HCT116 (cell line): ENCODE results near the gene CTDSP1. TPM values are rescaled to one million over a fixed set of nuclear protein-coding genes. Genes with fewer than 3 reads are reported as not detected.

Experiments used
- ATAC-seq: fragments of 200-7000 bp; cut with Tn5 transposase; 2 replicates; pipeline ENCODE4 v1.9.1; 2020; ENCODE audit warnings: mild to moderate bottlenecking, moderate library complexity
- BruUV-seq: library from RNA; stranded (reverse); fragments of 400-500 nt; replicated peaks from 2 replicates; lab custom pipeline; 2021; lab: Mats Ljungman, UMichigan
- CTCF ChIA-PET: fragments of 300-600 bp; sonication (Branson Sonifier 250); formaldehyde crosslinking; loops from one replicate; lab custom pipeline; 2021; ENCODE audit warnings: antibody characterized with exemption; lab: Charles Lee
- POLR2A ChIA-PET: fragments of 300-600, 350-600 bp; sonication (Branson Sonifier 250); formaldehyde crosslinking; loops from one replicate; lab custom pipeline; 2021; ENCODE audit warnings: antibody characterized with exemption; lab: Charles Lee
- RAD21 ChIA-PET, 2 experiments: fragments of 300-600 bp; sonication (Branson Sonifier 250); formaldehyde crosslinking; loops; one replicate each; lab custom pipeline; 2023; ENCODE audit warnings: low total read pairs in 2 of 2; ENCODE audit not compliant: uncharacterized antibody in 2 of 2, unreplicated experiment in 2 of 2, low non-redundant PET in 1 of 2; lab: Charles Lee
- DNase-seq: peaks from one replicate; pipeline ENCODE4 v3.0.0-alpha.2; 2010; ENCODE audit warnings: low read depth, low spot score
- H2AFZ ChIP-seq: fragments of 200-600 bp; shearing (Covaris generic), sonication (generic); 2 replicates; pipeline ENCODE4 v1.6.1; 2017; ENCODE audit warnings: low read depth, mixed run types, mixed read lengths, antibody characterized with exemption, low read length; ENCODE audit not compliant: poor library complexity, severe bottlenecking
- H3K27ac ChIP-seq: 2 replicates; pipeline ENCODE4 v1.5.1; 2012; ENCODE audit warnings: low read depth, low read length
- H3K27me3 ChIP-seq: fragments of 200-600 bp; sonication (generic); 2 replicates; pipeline ENCODE4 v1.6.1; 2016; ENCODE audit warnings: mixed run types, low read length, mixed read lengths; ENCODE audit not compliant: insufficient read depth
- H3K36me3 ChIP-seq, 2 experiments: fragments of 200-500 bp in 1 of 2; fragments of 200-600 bp in 1 of 2; sonication (Bioruptor generic) in 1 of 2; sonication (generic) in 1 of 2; 2 replicates each; pipeline versions ENCODE4 v1.5.1 to v1.6.1; 2014 to 2016; ENCODE audit warnings: low read length in 2 of 2, inconsistent platforms in 1 of 2, mixed read lengths in 1 of 2, mixed run types in 1 of 2; ENCODE audit not compliant: insufficient read depth in 2 of 2, control insufficient read depth in 1 of 2
- H3K4me1 ChIP-seq, 2 experiments: fragments of 200-600 bp in 1 of 2; sonication (generic) in 1 of 2; 2 replicates each; pipeline versions ENCODE4 v1.5.1 to v1.6.1; 2012 to 2017; ENCODE audit warnings: low read length in 2 of 2, inconsistent platforms in 1 of 2, mild to moderate bottlenecking in 1 of 2, mixed read lengths in 1 of 2, mixed run types in 1 of 2, moderate library complexity in 1 of 2; ENCODE audit not compliant: insufficient read depth in 2 of 2, control insufficient read depth in 1 of 2
- H3K4me2 ChIP-seq: fragments of 200-600 bp; sonication (generic); 2 replicates; pipeline ENCODE4 v1.6.1; 2017; ENCODE audit warnings: mixed run types, low read length, mixed read lengths
- H3K4me3 ChIP-seq, 2 experiments: fragments of 200-600 bp in 1 of 2; sonication (generic) in 1 of 2; replicated peaks in 1 of 2; 2 replicates each; pipeline ENCODE4 v1.5.1; 2011 to 2016; ENCODE audit warnings: low read length in 2 of 2, control low read depth in 1 of 2, low read depth in 1 of 2, mild to moderate bottlenecking in 1 of 2, mixed read lengths in 1 of 2, mixed run types in 1 of 2
- H3K79me2 ChIP-seq: fragments of 200-600 bp; sonication (generic); 2 replicates; pipeline ENCODE4 v1.6.1; 2017; ENCODE audit warnings: mild to moderate bottlenecking, mixed run types, low read length, moderate library complexity, mixed read lengths; ENCODE audit not compliant: insufficient read depth
- H3K9ac ChIP-seq: fragments of 200-600 bp; sonication (generic); 2 replicates; pipeline ENCODE4 v1.6.1; 2016; ENCODE audit warnings: low read length, mixed read lengths
- H3K9me2 ChIP-seq: fragments of 200-600 bp; sonication (generic), shearing (Covaris generic); 2 replicates; pipeline ENCODE4 v1.6.1; 2017; ENCODE audit warnings: mixed run types, mild to moderate bottlenecking, moderate library complexity; ENCODE audit not compliant: insufficient read depth
- H3K9me3 ChIP-seq, 2 experiments: fragments of 200-500 bp in 1 of 2; fragments of 200-600 bp in 1 of 2; sonication (Bioruptor generic) in 1 of 2; sonication (generic) in 1 of 2; 2 replicates each; pipeline ENCODE4 v1.6.1; 2014 to 2017; ENCODE audit warnings: low read length in 2 of 2, mixed read lengths in 2 of 2, inconsistent platforms in 1 of 2, low read depth in 1 of 2, mild to moderate bottlenecking in 1 of 2, mixed run types in 1 of 2, moderate library complexity in 1 of 2; ENCODE audit not compliant: control insufficient read depth in 1 of 2, insufficient read depth in 1 of 2
- H4K20me1 ChIP-seq: fragments of 200-600 bp; sonication (generic), shearing (Covaris generic); 2 replicates; pipeline ENCODE4 v1.6.1; 2017; ENCODE audit warnings: mixed run types, mild to moderate bottlenecking, moderate library complexity; ENCODE audit not compliant: insufficient read depth
- ATF3 ChIP-seq: IDR thresholded peaks from 2 replicates; pipeline ENCODE4 v1.6.1; 2012
- CEBPB ChIP-seq: IDR thresholded peaks from 2 replicates; pipeline ENCODE4 v1.6.1; 2012; ENCODE audit warnings: low read depth
- CTCF ChIP-seq, 3 experiments: fragments of 200-600 bp in 1 of 3; sonication (generic) in 1 of 3; IDR thresholded peaks in 2 of 3; conservative IDR thresholded peaks in 1 of 3; 2 replicates each; pipeline ENCODE4 v1.5.1; 2012 to 2017; ENCODE audit warnings: low read depth in 2 of 3, low read length in 2 of 3, antibody characterized with exemption in 1 of 3, borderline replicate concordance in 1 of 3, control low read depth in 1 of 3, mild to moderate bottlenecking in 1 of 3, mixed read lengths in 1 of 3, mixed run types in 1 of 3, moderate library complexity in 1 of 3; ENCODE audit not compliant: insufficient read depth in 1 of 3
- EGR1 ChIP-seq: IDR thresholded peaks from 2 replicates; pipeline ENCODE4 v1.6.1; 2012; ENCODE audit warnings: low read depth
- ELF1 ChIP-seq: IDR thresholded peaks from 2 replicates; pipeline ENCODE4 v1.6.1; 2012; ENCODE audit warnings: low read depth, borderline replicate concordance
- EZH2 ChIP-seq: fragments of 200-600 bp; sonication (generic); IDR thresholded peaks from 2 replicates; pipeline ENCODE4 v1.6.1; 2017; ENCODE audit warnings: antibody characterized with exemption, mixed run types
- EZH2phosphoT487 ChIP-seq: fragments of 200-600 bp; IDR thresholded peaks from 2 replicates; pipeline ENCODE4 v1.6.1; 2018; ENCODE audit warnings: antibody characterized with exemption, borderline replicate concordance
- FOSL1 ChIP-seq: IDR thresholded peaks from 2 replicates; pipeline ENCODE4 v1.6.1; 2012; ENCODE audit warnings: low read depth
- JUND ChIP-seq: IDR thresholded peaks from 2 replicates; pipeline ENCODE4 v1.6.1; 2012
- MAX ChIP-seq: IDR thresholded peaks from 2 replicates; pipeline ENCODE4 v1.6.1; 2012
- POLR2AphosphoS5 ChIP-seq: IDR thresholded peaks from 2 replicates; pipeline ENCODE4 v1.6.1; 2011; ENCODE audit warnings: mild to moderate bottlenecking, low read depth, low read length, moderate library complexity
- RAD21 ChIP-seq: IDR thresholded peaks from 2 replicates; pipeline ENCODE4 v1.6.1; 2012; ENCODE audit warnings: low read depth, mild to moderate bottlenecking
- SIN3A ChIP-seq: IDR thresholded peaks from 2 replicates; pipeline ENCODE4 v1.6.1; 2012; ENCODE audit warnings: low read depth
- SRF ChIP-seq: IDR thresholded peaks from 2 replicates; pipeline ENCODE4 v1.6.1; 2012; ENCODE audit warnings: low read depth
- TCF7L2 ChIP-seq: IDR thresholded peaks from 2 replicates; pipeline ENCODE4 v1.7.0; 2011; ENCODE audit warnings: borderline replicate concordance, inconsistent platforms; ENCODE audit not compliant: insufficient read depth, insufficient read length; ENCODE audit errors: extremely low read depth
- YY1 ChIP-seq: IDR thresholded peaks from 2 replicates; pipeline ENCODE4 v1.6.1; 2011; ENCODE audit warnings: low read length, low read depth, moderate library complexity, mild to moderate bottlenecking; ENCODE audit not compliant: insufficient replicate concordance; ENCODE audit errors: extremely low read depth
- ZNF274 ChIP-seq: fragments of 200-500 bp; sonication (Bioruptor generic); IDR thresholded peaks from 2 replicates; pipeline ENCODE4 v1.6.1; 2014; ENCODE audit warnings: mild to moderate bottlenecking, low read depth, low read length, inconsistent platforms
- intact Hi-C: fragments of 100-400 bp; cut with micrococcal nuclease; formaldehyde crosslinking; loops from 2 replicates; pipeline ENCODE4 v1.10.0; 2022
- total RNA-seq: library from RNA; stranded (reverse); gene quantifications from one replicate; pipeline ENCODE4 v1.2.1, GENCODE V29; 2021; ENCODE audit not compliant: unreplicated experiment

The CTDSP1 gene
- total RNA-seq, 1 experiment from 2014 or later, result 90.7 TPM

GRCh38 chr2:218431878-218432277 lies 32.2 kb downstream of the CTDSP1 start (continued):
- TF ChIP-seq JUND, result no peak

- Histone ChIP-seq H3K4me3 (no peak overlapping the region), H3K9me2 (no peaks in the 10 kb centered on the region), H3K36me3 (no peaks in the 10 kb centered on the region), H3K27me3 (no peaks in the 10 kb centered on the region), H3K4me2 (no peak overlapping the region), H3K9ac (no peak overlapping the region), H3K4me1 (peaks cover 0 to under 1% of the 10 kb centered on the region in 2 experiments; a peak in 1 of 4 replicates), H3K27ac (no peak overlapping the region), H2AFZ (no peak overlapping the region), H3K9me3 (no peaks in the 10 kb centered on the region), H4K20me1 (no peaks in the 10 kb centered on the region), H3K79me2 (no peaks in the 10 kb centered on the region)
- POLR2A ChIA-PET, result no interaction called here
- ATAC-seq (no peak), DNase-seq (no peak)
- intact Hi-C loops, result no loop called here
- no peak for TF ChIP-seq SIN3A
- TF ChIP-seq EZH2, result no peak
- no peak for TF ChIP-seq SRF
- TF ChIP-seq JUND, result no peak
- TF ChIP-seq EGR1, result no peak
- TF ChIP-seq YY1, result no peak
- TF ChIP-seq POLR2AphosphoS5, result no peak
- no peak for TF ChIP-seq ELF1
- TF ChIP-seq EZH2phosphoT487, result no peak
- no peak for TF ChIP-seq ATF3
- TF ChIP-seq FOSL1, result no peak
- TF ChIP-seq RAD21, result no peak
- no peak for TF ChIP-seq MAX
- no peak for TF ChIP-seq TCF7L2
- no peak for TF ChIP-seq ZNF274
- TF ChIP-seq CEBPB, result no peak
- TF ChIP-seq CTCF (IDR thresholded peaks at IDR 0.05 in 2 of 3, conservative IDR thresholded peaks at IDR 0.05 in 1 of 3; ENCODE audit: borderline replicate concordance in 1 of 3, insufficient read depth in 1 of 3, low read depth in 2 of 3, low read length in 2 of 3), result no peak
- no TSS peak for BruUV-seq
- RAD21 ChIA-PET, result no interaction called here
- CTCF ChIA-PET, result no interaction called here
Measured at GRCh38 chr2:218432676-218433365, 33.2 kb downstream of the CTDSP1 start.
